Astrocyte of the hippocampus (primary cell): ENCODE data around the gene CLDN9.
A peak's percentile ranks its signal among the peaks of the same experiment; 100 is the strongest.

ENCODE experiments used
- DNase-seq: peaks from one replicate; pipeline ENCODE4 v3.0.0; 2011; ENCODE audit warnings: low read depth, low spot score

Gene CLDN9

DNA sequence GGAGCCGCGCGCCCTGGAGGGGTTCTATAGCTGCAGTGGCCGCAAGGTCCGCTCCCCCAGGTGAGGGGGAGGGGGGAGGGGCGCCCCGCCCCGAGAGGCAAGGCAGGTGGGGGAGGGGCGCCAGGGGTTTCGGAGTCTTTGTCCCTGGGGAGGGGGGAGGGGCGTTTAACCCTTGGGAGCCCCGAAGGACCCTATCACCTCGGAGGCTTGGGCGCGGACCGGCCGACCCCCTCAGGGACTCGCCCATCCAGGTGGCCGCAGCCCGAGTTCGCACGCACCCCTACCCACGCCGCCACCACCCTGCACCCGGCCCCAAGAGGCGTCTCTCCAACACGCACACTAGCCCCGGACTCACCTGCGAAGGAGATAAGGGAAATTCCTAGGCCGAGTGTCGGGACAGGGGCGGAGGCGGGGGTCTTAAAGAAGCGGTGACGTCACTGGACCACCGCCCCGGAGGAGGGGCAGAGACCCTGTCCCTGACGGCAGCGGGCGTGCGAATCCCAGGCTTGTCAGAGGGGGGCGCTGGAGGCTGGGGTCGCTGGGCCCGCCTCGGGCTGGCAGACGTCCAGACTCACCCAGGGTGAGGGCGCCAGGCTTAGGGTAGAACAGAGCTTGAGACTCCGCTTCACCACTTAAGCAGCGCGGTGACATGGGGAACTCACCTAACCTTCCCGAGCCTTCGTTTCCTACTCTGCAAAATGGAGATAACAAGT lies 5.2 kb downstream of the CLDN9 start, which contains the start of gene CLDN6:
Gene CLDN6 (minus strand): TSS at position 390 of the 713 bp plus-strand sequence. CDS start 2,162 bp downstream, outside the sequence.
- DNase-seq, result peak; percentile 76

DNA sequence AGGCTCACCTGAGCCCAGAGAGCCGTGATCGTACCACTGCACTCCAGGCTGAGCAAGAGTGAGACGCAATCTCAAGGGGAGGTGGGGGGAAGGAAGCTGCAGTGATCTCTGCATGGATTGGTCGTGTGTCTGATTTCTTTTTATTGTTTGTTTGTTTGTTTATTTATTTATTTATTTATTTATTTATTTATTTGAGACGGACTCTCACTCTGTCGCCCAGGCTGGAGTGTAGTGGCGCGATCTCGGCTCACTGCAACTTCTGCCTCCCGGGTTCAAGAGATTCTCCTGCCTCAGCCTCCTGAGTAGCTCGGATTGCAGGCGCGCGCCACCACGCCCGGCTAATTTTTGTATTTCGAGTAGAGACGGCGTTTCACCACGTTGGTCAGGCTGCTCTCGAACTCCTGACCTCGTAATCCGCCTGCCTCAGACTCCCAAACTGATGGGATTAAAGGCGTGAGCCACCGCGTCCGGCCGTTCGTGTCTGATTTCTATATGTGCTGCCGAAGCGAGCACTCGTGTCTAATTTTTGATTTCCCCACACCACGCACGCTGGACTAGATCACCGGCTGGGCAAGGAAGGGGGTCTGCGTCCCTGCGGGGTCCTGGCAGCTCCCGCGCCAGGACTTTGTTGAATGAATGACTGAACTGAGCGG lies 7.0 kb downstream of the CLDN9 start:
- DNase-seq, result no peak

DNA sequence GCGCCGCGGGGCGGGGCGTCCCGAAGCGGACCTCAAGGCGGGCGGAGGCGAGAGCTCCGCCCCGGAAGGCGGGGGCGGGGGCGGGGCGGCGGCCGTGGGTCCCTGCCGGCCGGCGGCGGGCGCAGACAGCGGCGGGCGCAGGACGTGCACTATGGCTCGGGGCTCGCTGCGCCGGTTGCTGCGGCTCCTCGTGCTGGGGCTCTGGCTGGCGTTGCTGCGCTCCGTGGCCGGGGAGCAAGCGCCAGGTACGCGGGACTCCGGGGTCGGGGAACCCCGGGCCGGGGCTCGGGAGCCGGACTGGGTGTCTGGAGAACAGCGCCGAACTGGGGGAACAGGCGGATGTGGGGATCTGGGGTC lies 7.5 kb downstream of the CLDN9 start, which contains the start of gene TNFRSF12A:
Gene TNFRSF12A (plus strand): TSS at position 122 of the 357 bp plus-strand sequence. CDS start 30 bp downstream, at position 152.
- DNase-seq, result peak; percentile 96

DNA sequence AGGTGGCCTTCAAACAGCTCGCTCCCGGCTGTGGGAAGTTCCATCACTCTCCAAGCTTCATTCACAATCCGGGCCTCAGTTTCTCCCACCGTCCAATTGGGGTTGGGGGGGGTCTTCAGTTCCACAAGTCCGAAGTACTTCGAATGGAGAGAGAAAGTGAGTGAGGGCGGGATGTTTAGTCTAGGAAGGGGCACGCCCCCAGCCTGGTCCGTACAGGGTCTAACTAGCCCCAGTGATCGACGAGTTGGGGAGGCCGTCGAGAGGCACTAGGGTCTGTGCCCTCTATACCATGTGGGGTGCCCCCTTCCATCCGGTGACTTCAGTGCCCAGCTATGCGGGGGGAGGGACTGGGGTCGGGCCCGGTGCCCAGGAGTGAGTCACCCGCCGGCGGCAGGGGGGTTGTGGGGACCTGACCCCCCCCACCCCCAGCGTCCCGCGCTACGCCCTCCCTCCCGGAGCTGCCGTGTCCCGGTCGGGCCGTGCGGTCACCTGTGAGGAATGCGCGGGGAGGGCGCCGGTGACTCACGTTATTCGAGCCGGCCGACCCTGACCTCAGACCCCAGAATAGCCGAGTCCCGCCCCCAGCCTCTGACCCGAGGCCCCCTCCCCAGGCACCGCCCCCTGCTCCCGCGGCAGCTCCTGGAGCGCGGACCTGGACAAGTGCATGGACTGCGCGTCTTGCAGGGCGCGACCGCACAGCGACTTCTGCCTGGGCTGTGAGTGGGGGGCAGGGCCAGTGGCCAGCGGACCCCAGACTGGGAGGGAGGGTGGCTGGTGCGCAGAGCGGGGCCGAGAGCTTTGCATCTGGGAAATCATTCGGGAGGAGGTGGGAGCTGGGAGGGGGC lies 8.1 kb downstream of the CLDN9 start:
- DNase-seq, result peak; percentile 97

DNA sequence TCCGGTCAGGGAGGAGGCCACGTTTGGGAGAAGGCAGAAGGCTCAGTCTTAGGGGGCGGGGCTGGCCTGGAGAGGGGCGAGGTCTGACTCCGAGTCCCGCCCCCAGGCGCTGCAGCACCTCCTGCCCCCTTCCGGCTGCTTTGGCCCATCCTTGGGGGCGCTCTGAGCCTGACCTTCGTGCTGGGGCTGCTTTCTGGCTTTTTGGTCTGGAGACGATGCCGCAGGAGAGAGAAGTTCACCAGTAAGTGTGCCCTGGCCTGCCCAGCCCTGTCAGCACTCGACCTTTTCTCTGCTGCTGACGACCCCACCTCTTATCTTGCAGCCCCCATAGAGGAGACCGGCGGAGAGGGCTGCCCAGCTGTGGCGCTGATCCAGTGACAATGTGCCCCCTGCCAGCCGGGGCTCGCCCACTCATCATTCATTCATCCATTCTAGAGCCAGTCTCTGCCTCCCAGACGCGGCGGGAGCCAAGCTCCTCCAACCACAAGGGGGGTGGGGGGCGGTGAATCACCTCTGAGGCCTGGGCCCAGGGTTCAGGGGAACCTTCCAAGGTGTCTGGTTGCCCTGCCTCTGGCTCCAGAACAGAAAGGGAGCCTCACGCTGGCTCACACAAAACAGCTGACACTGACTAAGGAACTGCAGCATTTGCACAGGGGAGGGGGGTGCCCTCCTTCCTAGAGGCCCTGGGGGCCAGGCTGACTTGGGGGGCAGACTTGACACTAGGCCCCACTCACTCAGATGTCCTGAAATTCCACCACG lies 8.9 kb downstream of the CLDN9 start:
- DNase-seq, result peak; percentile 98

DNA sequence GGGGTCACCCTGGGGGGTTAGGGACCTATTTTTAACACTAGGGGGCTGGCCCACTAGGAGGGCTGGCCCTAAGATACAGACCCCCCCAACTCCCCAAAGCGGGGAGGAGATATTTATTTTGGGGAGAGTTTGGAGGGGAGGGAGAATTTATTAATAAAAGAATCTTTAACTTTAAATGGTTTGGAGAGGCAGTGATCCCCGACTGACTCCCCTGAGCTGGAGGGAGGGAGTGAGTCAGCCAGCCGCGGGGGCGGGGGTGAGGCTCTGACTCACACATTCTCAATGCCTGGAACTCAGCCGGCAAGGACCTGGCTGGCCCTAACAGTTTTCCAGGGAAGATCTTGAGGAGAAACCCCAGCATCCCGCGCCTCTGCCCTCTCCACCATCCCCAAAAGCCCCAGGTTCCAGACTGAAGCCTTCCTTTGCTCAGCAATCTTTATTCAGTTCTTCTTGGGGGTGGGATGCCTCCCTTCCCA lies 9.5 kb downstream of the CLDN9 start:
- DNase-seq, result peak; percentile 98

DNA sequence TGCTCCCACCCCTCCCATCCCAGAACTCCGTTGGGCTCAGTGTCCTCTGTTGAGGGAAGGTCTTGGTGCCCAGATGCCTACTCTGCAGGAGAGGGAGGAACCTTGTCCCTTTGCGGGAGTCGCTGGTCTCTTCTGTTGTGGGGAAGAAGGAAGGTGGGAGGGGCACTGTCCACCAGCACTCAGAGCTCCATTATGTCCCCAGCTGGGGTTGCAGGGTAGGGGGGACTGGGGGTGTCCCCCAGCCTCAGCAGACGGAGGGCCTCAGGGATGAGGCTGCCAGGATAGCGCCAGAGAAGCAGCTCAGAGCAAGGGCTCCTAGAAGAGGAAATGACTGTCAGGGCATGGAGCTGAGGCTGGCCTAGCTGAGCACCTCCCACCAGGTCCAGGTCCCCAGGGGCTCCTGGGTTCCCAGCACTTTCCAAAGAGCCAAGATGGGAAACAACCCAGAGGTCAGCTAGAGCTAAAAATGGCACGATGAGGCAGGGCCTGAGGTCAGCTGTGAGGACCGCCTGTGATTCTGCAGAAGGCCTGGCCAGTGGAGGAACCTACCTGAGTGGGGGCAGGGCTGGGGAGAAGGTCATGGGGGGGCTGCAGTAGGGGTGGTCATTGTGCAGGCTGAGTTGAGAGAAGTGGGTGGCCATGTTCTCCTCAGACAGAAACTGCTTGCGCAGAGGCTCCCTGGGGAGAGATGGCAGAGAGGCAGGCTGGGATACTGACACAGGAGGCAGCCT lies 10.1 kb downstream of the CLDN9 start:
- DNase-seq, result no peak

DNA sequence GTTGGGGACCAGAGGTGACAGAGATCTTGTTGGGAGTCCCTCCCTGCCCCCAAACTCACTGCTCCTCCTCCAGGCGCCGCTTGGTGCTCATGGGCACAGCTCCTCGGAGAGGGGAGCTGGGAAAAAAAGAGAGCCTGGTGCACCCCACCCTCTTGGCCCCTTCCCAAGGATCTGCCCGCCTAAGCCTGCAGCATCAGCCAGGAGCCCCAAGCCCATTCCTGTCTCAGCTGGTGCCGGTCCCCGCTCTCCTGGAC lies 10.6 kb downstream of the CLDN9 start:
- peak; percentile 87 for DNase-seq

DNA sequence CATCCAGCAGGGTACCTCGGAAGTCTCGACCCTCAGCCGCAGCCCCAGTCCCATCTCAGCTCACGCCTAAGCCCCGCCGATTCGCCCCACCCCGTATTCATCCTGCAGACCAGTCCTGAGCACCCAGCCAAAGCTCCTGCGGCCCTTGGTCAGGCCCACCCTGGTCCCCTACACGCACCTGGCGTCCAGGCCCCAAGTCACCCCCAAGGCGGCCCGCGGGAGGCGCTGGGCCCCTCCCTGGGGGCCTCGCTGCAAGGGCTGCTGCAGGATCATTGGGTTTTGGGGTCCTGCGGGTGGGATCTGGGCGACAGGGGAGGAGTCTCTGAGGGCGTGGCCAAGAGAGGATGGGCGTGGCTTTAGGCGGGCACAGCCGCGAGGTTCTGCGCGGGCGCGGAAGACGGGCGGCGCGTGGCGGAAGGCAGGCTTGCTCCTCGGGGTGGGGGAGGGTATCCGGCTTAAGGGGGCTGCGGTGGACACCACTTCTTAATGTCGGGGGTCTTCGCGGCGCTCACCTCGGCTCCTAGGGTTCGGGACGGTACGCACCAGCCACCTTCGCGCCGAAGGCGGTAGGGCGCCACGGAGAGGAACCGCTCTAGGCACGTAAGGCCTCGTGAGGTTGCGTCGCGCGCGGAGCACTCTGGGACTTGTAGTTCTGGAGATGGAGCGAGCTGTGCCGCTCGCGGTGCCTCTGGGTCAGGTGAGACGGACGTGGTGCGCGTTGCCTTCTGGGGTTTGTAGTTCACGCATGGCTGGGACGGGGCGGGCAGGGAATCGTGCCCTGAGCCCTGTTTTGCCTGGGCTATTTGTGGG lies 11.2 kb downstream of the CLDN9 start, which contains the start of the genes HCFC1R1 and THOC6:
Gene HCFC1R1 (minus strand): TSS at position 274 of the 810 bp plus-strand sequence. CDS start 1 bp downstream, at position 273.
Gene THOC6 (plus strand): TSS at position 367 of the 810 bp plus-strand sequence. CDS start 292 bp downstream, at position 659.
- DNase-seq, result peak; percentile 99

DNA sequence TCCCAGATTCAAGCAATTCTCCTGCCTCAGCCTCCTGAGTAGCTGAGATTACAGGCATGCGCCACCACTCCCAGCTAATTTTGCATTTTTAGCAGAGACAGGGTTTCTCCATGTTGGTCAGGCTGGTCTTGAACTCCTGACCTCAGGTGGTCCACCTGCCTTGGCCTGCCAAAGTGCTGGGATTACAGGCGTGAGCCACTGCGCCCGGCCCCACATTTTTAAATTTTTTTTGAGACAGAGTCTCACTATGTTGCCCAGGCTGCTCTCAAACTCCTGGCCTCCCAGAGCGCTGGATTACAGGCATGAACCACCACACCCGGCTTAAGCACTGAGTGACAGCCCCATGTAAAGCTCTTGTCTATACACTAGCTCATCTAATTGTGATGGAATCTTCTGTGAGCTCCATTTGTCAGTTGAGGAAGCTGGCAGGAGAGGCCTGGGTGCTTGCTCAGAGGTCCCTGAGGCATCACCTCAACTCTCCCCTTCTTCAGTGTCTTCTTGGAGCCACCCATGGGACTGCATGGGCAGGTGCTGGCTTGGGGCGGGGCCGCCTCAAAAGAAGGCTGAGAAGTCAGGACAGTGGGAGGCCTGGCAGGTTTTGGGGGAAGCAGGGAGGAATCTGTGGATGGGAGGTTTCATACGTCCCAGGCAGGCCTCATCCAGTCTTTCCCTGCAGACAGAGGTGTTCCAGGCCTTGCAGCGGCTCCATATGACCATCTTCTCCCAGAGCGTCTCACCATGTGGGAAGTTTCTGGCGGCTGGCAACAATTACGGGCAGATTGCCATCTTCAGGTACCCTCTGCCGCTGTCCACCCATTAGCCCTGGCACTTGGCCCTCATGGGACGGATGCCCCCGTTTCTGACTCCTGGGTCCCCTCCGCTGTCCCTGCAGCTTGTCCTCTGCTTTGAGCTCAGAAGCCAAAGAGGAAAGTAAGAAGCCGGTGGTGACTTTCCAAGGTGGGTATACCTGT lies 12.6 kb downstream of the CLDN9 start:
- no peak for DNase-seq

DNA sequence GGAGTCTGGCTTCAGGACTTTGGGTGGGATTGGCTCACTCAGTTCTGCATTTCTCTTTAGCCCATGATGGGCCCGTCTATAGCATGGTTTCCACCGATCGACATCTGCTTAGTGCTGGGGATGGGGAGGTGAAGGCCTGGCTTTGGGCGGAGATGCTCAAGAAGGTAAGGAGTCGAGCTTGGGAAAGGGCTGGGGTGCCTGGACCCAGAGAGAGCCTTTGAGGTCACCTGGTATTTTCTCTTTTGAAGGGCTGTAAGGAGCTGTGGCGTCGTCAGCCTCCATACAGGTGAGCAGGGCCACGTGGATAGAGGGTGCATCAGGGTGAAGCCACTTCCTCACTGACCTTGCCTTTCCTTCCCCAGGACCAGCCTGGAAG lies 13.3 kb downstream of the CLDN9 start:
- no peak for DNase-seq

DNA sequence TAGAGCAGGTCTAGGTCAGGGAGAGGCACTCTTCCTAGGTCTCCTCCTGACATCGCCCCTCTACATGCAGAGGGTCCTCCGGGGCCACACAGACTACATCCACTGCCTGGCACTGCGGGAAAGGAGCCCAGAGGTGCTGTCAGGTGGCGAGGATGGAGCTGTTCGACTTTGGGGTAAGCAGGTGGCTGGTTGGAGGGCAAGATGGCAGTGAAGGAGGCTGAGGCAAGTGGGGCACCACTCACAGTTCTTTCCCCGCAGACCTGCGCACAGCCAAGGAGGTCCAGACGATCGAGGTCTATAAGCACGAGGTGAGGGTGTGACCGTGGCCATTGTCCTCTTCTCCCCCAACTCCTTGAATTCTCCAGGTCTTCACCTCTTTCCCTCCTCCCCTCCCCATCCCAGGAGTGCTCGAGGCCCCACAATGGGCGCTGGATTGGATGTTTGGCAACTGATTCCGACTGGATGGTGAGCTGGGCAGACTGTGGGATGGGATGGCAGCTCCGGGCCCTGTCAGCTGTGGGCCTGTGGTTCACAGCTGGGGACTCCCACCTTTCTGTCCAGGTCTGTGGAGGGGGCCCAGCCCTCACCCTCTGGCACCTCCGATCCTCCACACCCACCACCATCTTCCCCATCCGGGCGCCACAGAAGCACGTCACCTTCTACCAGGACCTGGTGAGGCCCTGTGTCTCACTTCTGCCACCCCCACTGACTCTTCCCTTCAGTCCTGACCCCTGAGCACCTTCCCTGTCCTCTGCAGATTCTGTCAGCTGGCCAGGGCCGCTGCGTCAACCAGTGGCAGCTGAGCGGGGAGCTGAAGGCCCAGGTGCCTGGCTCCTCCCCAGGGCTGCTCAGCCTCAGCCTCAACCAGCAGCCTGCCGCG lies 14.1 kb downstream of the CLDN9 start:
- no peak for DNase-seq

DNA sequence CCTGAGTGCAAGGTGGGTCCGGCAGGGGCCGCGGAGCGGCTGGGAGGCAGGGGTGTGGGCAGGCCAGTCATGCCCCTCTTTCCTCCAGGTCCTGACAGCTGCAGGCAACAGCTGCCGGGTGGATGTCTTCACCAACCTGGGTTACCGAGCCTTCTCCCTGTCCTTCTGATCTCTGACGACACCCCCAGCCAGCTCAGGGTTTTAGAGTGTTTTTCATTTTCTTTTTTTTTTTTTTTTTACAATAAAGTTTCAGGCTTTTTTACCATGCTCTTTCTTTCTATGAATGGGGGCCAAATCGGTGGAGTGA lies 14.7 kb downstream of the CLDN9 start:
- DNase-seq, result no peak

DNA sequence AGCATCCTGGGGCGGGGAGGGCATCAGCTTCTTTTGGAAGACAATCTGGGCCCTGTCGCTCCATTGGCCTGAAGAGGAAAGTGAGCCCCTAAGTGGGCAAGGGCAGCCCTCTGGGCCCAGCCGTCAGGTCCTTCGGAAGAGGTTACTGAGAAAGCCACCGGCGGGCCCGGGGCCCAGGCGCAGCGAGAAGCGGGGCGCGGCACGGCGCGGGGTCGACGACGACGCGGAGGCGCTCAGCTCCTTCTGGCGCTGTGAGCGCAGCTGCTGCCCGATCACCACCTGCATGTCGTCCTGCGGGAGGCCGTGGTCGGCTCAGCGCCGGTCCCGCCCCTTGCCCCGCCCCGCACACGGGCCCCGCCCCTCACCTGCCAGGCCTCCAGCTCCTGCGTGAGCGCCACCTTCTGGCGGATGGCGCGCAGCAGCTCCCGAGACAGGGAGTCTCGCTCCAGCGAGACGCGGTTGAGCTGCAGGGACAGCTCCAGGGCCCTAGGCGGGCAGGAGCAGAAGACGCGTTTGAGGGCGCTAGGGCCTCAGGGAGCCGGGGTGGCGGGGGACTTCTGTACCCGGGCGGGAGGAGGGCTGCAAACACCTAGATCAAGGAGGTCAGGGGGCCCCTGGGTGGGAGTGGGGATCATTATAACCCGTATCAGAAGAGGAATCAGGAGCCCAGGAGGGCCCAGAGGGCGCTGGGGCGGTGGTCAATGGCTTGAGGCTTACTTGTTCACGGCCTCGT lies 15.4 kb downstream of the CLDN9 start:
- DNase-seq, result peak; percentile 95

DNA sequence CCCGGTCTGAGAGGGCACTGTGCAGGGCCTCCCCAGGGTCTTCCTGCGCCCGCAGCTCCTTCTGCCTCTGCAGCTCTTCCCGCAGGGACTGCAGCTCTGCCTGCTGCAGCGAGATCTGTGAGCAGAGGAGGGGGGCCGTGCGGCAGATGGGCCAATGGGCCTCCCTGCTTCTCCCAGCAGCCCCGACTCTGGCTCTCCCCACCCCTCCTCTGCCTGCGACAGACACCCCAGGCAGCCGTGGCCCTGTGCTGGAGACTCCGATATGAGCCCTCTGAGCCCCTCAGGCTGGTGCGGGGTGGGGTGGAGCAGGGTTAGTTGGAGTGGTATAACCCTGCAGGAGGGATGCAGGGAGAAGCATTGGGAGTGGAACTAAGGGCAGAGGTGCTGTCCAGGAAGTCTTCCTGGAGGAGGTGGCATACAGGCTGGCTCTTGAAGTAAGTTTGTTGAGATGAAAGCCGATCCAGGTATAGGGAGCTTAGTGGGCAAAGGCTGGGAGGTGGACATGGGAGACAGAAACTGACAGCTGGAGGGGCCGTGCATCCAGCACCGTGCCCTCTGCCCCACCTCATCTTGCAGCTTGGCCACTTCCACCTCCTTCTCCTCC lies 16.1 kb downstream of the CLDN9 start:
- no peak for DNase-seq

DNA sequence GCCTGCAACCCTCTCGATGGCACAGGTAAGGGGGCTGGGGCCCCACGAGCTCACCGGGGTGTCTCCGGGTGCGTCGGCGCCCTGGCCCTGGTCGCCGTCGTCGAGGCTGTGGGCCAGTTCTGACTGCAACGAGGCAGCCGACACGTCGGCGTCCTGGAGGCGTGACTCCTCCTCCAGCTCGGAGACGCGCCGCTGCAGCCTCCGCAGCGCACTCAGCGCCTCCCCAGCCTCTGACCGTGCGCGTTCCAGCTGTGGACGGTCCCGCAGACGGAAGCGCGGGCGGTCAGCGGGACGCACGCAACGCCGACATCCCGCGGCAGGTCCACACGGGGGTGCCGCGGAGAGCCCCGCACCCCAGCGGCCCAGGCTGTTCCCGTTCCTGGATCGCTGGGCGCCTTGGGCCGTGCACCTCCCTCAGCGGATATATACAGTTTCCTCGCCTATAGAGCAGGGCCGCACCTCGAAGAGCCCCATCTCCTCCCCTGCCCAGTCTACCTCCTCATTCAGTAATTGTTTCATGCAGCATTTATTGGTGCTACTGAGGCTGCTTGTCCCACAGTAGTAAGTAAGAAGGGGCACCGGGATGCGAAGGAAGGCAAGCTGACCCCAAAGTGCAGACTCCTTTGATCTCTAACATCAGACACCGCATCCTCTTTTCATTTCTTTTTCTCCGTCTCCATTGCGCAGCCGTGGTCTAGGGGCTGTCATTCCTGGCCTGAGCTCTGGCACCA lies 16.9 kb downstream of the CLDN9 start:
- DNase-seq, result peak; percentile 57
